ENCODE results near the gene TRAK1. TPM values are rescaled to one million over a fixed set of nuclear protein-coding genes. Genes with fewer than 3 reads are reported as not detected.
A peak's percentile ranks its signal among the peaks of the same experiment; 100 is the strongest.

Gene TRAK1
- total RNA-seq, 1 experiment from 2014 or later, result 41.0 TPM

DNA sequence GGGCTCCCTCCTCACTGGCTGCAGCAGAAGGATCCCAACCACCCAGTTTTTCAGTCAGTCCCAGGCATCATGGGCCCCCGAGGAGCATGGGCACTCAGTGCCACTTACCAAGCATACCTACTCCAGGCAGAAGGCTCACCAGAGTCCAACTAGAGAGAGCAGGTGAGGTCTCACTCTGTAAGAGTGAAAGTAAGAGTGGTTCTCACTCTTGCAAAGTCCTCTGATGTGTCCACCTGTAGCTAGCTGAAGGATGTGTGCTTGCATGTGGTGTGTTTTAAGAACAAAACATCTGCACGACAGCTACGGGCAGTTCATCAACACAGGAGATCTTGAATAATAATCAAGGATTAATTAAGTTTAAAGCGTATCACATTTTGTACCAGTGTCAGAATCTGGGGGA lies 125.1 kb downstream of the TRAK1 start:
- TF ChIP-seq, protein P1, sequence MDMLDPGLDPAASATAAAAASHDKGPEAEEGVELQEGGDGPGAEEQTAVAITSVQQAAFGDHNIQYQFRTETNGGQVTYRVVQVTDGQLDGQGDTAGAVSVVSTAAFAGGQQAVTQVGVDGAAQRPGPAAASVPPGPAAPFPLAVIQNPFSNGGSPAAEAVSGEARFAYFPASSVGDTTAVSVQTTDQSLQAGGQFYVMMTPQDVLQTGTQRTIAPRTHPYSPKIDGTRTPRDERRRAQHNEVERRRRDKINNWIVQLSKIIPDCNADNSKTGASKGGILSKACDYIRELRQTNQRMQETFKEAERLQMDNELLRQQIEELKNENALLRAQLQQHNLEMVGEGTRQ (CRISPR knock-in tag; IDR thresholded peaks at IDR 0.05), result no peak
- no peak for DNase-seq (ENCODE audit: low spot score)
- Mint-ChIP-seq H3K9me3 (no peaks in the 10 kb centered on the region), H3K36me3 (peaks cover 9% of the 10 kb centered on the region; the same call in 1 of the 2 replicates), H3K4me3 (no peak overlapping the region), H3K4me1 (peaks cover 11% of the 10 kb centered on the region), H3K27ac (peak overlapping the region; percentile 18; the same call in 1 of the 2 replicates), H3K27me3 (ENCODE audit: low read depth) (no peaks in the 10 kb centered on the region)
- ChIA-PET POLR2A (no interaction called here), CTCF (interaction anchor here (1.4 kb wide), 1 partner anchor 25 kb away, joined by 3 read pairs; no protein-coding TSS in a partner anchor)
- no peak for ATAC-seq

DNA sequence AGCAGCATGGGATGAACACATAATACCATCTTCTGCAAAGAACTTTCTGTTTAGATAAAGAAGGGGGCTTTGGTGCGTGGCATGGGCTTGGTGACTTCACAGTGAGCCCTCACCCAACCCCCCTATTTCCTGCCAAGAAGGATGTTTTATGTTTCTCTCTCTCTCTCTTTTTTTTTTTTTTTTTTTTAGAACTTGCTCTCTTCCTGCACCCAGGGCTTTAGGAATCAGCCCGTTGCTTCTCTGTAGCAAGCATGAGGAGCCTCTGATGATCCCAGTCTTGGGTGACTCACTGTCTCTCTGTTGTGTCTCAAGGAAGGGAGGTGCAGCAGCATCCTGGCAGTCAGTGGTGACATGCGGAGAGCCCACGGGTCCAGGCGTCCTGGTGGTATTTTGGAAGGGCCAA lies 125.8 kb downstream of the TRAK1 start:
- H3K36me3 Mint-ChIP-seq, result peaks cover 2% of the 10 kb centered on the region; the same call in 1 of the 2 replicates
- peaks cover 11% of the 10 kb centered on the region for H3K4me1 Mint-ChIP-seq
- H3K27me3 Mint-ChIP-seq (ENCODE audit: low read depth), result no peaks in the 10 kb centered on the region
- TF ChIP-seq, protein P2, sequence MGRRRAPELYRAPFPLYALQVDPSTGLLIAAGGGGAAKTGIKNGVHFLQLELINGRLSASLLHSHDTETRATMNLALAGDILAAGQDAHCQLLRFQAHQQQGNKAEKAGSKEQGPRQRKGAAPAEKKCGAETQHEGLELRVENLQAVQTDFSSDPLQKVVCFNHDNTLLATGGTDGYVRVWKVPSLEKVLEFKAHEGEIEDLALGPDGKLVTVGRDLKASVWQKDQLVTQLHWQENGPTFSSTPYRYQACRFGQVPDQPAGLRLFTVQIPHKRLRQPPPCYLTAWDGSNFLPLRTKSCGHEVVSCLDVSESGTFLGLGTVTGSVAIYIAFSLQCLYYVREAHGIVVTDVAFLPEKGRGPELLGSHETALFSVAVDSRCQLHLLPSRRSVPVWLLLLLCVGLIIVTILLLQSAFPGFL (CRISPR knock-in tag; IDR thresholded peaks at IDR 0.05; ENCODE audit: borderline replicate concordance), result no peak
- no peak for DNase-seq (ENCODE audit: low spot score)
- no peak overlapping the region for H3K4me3 Mint-ChIP-seq
- ATAC-seq, result no peak
- POLR2A ChIA-PET, result no interaction called here
- CTCF ChIA-PET, result interaction anchor here (1.4 kb wide), 1 partner anchor 26 kb away, joined by 3 read pairs; no protein-coding TSS in a partner anchor
- H3K27ac Mint-ChIP-seq, result no peak overlapping the region
- no peaks in the 10 kb centered on the region for H3K9me3 Mint-ChIP-seq

DNA sequence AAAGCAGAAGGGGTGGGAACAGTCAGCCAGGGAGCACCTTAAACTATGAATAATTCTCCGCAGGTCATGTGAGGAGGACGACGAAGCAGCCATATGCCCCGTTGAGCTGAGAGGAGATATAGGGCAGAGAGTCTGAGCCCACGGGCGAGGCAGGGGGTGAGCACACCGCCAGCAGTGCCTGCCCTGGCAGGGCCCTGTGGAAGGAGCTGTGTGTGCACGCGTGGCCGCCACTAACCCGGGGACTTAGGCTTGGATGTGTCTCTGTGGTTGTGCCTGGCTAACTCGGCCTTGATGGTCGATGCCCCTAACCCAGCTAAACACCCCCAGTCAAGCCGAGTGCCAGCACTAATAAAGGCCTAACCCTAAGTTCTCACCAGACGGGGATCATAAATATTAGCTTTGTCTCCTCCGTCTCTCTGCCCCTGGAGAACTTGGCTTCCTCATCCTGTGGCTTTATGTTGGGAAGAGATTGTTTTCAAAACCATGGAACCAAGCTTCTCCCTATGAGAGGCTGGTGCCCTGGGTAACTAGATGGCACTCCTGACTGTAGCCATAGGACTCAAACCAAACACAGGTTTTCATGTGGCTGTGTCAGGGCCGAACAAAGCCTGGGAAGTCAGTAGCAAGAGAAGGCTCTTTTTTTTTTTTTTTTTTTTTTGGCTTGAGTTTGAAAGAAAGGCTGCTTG lies 129.4 kb downstream of the TRAK1 start:
- ATAC-seq, result no peak
- TF ChIP-seq, protein P3, sequence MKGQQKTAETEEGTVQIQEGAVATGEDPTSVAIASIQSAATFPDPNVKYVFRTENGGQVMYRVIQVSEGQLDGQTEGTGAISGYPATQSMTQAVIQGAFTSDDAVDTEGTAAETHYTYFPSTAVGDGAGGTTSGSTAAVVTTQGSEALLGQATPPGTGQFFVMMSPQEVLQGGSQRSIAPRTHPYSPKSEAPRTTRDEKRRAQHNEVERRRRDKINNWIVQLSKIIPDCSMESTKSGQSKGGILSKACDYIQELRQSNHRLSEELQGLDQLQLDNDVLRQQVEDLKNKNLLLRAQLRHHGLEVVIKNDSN (CRISPR knock-in tag; IDR thresholded peaks at IDR 0.05), result no peak
- TF ChIP-seq ATF1 (CRISPR knock-in tag; IDR thresholded peaks at IDR 0.05) (no peak), GTF2I (CRISPR knock-in tag; conservative IDR thresholded peaks at IDR 0.05) (no peak), GRHL2 (CRISPR knock-in tag; IDR thresholded peaks at IDR 0.05; ENCODE audit: insufficient replicate concordance, severe bottlenecking) (no peak), ZNF396 (CRISPR knock-in tag; IDR thresholded peaks at IDR 0.05; ENCODE audit: borderline replicate concordance) (no peak), MXD4 (CRISPR knock-in tag; IDR thresholded peaks at IDR 0.05; ENCODE audit: borderline replicate concordance) (no peak), ZNF232 (CRISPR knock-in tag; IDR thresholded peaks at IDR 0.05) (no peak), GABPB1 (CRISPR knock-in tag; IDR thresholded peaks at IDR 0.05) (no peak), JAZF1 (CRISPR knock-in tag; IDR thresholded peaks at IDR 0.05) (no peak), ETV6 (CRISPR knock-in tag; IDR thresholded peaks at IDR 0.05) (no peak), TP53 (CRISPR knock-in tag; IDR thresholded peaks at IDR 0.05) (no peak), ZNF423 (CRISPR knock-in tag; IDR thresholded peaks at IDR 0.05) (no peak), PRRX2 (CRISPR knock-in tag; IDR thresholded peaks at IDR 0.05) (no peak)
- TF ChIP-seq, protein P4, sequence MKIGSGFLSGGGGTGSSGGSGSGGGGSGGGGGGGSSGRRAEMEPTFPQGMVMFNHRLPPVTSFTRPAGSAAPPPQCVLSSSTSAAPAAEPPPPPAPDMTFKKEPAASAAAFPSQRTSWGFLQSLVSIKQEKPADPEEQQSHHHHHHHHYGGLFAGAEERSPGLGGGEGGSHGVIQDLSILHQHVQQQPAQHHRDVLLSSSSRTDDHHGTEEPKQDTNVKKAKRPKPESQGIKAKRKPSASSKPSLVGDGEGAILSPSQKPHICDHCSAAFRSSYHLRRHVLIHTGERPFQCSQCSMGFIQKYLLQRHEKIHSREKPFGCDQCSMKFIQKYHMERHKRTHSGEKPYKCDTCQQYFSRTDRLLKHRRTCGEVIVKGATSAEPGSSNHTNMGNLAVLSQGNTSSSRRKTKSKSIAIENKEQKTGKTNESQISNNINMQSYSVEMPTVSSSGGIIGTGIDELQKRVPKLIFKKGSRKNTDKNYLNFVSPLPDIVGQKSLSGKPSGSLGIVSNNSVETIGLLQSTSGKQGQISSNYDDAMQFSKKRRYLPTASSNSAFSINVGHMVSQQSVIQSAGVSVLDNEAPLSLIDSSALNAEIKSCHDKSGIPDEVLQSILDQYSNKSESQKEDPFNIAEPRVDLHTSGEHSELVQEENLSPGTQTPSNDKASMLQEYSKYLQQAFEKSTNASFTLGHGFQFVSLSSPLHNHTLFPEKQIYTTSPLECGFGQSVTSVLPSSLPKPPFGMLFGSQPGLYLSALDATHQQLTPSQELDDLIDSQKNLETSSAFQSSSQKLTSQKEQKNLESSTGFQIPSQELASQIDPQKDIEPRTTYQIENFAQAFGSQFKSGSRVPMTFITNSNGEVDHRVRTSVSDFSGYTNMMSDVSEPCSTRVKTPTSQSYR (CRISPR knock-in tag; IDR thresholded peaks at IDR 0.05), result no peak
- TF ChIP-seq, protein P5, sequence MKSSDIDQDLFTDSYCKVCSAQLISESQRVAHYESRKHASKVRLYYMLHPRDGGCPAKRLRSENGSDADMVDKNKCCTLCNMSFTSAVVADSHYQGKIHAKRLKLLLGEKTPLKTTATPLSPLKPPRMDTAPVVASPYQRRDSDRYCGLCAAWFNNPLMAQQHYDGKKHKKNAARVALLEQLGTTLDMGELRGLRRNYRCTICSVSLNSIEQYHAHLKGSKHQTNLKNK (CRISPR knock-in tag; IDR thresholded peaks at IDR 0.05), result no peak
- TF ChIP-seq, protein P6, sequence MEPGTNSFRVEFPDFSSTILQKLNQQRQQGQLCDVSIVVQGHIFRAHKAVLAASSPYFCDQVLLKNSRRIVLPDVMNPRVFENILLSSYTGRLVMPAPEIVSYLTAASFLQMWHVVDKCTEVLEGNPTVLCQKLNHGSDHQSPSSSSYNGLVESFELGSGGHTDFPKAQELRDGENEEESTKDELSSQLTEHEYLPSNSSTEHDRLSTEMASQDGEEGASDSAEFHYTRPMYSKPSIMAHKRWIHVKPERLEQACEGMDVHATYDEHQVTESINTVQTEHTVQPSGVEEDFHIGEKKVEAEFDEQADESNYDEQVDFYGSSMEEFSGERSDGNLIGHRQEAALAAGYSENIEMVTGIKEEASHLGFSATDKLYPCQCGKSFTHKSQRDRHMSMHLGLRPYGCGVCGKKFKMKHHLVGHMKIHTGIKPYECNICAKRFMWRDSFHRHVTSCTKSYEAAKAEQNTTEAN (CRISPR knock-in tag; IDR thresholded peaks at IDR 0.05), result no peak
- TF ChIP-seq, protein P7, sequence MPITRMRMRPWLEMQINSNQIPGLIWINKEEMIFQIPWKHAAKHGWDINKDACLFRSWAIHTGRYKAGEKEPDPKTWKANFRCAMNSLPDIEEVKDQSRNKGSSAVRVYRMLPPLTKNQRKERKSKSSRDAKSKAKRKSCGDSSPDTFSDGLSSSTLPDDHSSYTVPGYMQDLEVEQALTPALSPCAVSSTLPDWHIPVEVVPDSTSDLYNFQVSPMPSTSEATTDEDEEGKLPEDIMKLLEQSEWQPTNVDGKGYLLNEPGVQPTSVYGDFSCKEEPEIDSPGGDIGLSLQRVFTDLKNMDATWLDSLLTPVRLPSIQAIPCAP (CRISPR knock-in tag; IDR thresholded peaks at IDR 0.05), result no peak
- TF ChIP-seq, protein P8, sequence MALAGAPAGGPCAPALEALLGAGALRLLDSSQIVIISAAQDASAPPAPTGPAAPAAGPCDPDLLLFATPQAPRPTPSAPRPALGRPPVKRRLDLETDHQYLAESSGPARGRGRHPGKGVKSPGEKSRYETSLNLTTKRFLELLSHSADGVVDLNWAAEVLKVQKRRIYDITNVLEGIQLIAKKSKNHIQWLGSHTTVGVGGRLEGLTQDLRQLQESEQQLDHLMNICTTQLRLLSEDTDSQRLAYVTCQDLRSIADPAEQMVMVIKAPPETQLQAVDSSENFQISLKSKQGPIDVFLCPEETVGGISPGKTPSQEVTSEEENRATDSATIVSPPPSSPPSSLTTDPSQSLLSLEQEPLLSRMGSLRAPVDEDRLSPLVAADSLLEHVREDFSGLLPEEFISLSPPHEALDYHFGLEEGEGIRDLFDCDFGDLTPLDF (CRISPR knock-in tag; IDR thresholded peaks at IDR 0.05), result no peak
- TF ChIP-seq, protein P9, sequence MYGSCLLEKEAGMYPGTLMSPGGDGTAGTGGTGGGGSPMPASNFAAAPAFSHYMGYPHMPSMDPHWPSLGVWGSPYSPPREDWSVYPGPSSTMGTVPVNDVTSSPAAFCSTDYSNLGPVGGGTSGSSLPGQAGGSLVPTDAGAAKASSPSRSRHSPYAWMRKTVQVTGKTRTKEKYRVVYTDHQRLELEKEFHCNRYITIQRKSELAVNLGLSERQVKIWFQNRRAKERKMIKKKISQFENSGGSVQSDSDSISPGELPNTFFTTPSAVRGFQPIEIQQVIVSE (CRISPR knock-in tag; IDR thresholded peaks at IDR 0.05; ENCODE audit: borderline replicate concordance), result no peak

More for the DNA sequence above, 129.4 kb downstream of the TRAK1 start:
- POLR2A ChIA-PET, result no interaction called here
- Mint-ChIP-seq H3K27me3 (ENCODE audit: low read depth) (no peaks in the 10 kb centered on the region), H3K9me3 (peaks cover 4% of the 10 kb centered on the region; the same call in 1 of the 2 replicates), H3K27ac (no peak overlapping the region; the same call in 1 of the 2 replicates), H3K4me3 (no peak overlapping the region), H3K4me1 (peaks cover 3% of the 10 kb centered on the region; the same call in 1 of the 2 replicates), H3K36me3 (peaks cover 22% of the 10 kb centered on the region)
- no peak for DNase-seq (ENCODE audit: low spot score)
- CTCF ChIA-PET, result interaction anchor here (1.0 to 3.5 kb wide), 2 partner anchors 9 to 29 kb away, joined by 4 to 13 read pairs; no protein-coding TSS in a partner anchor
